Ecto neural progenitor cell (in vitro differentiated cells): ENCODE measurements around the gene CTF1.
A peak's percentile ranks its signal among the peaks of the same experiment; 100 is the strongest.
"Not testable (repeated sequence)": the region's sequence is repeated elsewhere in the genome, so short reads cannot be mapped to it uniquely, and the experiment has no call there.

Experiments
- DNase-seq: peaks from one replicate; pipeline ENCODE4 v3.0.0-alpha.2; 2018; ENCODE audit warnings: low spot score

CTF1 gene

DNA sequence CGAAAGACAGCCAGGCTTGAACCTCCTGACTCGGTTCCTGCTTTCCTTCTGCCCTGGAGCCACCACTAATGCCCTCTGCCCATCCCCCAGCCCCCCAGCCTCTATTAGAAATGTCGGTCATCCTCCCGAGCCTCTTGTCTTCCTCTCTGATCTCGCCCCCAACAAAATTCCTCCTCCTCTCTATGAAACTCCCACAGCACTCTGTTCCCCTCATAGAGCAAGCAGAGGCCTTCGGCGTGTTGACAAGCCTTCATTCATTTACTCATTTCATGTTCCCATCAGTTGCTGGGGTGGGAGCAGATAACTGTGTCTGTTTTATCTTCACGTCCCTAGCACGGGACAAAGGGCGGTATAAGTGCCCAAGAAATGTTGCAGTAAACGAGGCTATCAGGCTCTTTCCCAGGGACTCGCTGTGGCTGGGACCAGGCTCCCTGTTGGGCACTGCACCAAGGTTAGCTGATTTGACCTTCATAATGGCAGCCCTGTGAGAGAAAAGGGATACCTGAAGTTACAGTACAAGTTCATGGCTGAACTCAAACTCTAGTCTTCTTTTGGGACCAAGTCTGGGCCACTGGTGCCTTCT, 34.7 kb downstream of the CTF1 start:
- DNase-seq, result no peak

DNA sequence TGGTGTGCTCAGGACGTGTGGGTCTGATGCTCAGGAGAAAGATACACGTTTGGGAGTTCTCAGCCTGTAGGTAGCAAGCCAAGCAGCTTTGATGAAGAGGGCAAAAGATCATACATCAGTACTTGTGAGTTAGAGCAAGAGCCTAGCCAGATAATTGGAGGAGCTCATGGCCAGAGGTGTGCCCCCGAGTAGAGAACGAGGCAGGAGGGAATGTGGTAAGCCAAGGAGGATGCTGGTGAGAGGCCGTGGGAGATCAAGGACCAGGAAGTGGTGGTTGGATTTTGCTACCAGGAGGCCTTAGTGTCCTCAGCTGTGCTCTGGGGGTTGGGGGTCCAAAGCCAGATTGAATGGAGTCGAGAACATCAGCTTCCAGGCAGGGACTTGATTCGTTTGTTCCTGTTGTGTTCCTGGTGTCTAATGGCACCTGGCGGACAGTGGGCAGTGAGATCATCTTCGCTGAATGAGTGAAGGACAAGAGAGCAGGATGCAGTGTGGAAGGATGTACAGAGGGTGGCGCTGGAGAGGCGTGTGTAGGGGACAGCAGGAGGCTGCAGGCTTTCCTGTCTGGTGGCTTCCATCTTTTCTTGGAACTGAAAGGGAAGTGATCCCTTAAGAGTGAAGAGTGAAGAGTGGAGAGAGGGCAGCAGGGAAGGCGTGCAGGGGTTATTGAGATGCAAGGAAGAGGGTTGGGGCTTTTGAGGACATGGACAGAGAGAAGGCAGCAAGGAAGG, 38.6 kb downstream of the CTF1 start:
- DNase-seq, result peak; percentile 68

DNA sequence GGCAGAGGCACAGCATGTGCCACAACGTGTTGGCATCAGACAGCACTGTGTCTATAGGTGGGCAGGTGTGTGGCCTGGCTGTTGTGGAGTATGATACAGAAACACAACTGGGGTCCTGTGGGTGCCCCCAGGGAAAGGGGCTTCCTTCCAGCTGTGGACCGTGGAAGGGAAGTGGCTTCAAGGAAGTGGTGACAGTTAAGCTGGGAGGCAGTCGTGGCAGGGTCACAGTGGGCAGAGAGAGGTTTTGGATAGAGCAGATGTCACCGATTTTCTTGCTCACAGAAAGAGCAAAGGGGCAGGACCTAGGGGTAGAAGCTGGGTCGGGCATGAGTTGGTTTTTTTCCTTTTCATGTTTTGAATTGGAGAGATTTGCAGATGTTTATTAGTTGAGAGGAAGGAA, 41.3 kb downstream of the CTF1 start:
- DNase-seq, result no peak

DNA sequence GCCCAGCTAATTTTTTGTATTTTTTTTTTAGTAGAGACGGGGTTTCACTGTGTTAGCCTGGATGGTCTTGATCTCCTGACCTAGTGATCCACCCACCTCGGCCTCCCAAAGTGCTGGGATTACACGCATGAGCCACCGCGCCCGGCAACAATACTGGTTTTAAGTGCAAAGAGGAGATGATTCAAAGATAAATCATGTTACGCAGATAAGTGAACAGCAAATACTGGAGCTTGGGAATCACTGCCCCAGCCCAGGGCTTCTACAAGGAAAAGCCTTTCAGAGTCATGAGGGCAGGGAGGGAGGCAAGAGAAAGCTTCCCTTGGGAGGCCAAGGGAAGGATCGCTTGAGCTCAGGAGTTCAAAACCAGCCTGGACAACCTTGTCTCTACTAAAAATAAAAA, 43.2 kb downstream of the CTF1 start:
- DNase-seq, result not testable (repeated sequence)

DNA sequence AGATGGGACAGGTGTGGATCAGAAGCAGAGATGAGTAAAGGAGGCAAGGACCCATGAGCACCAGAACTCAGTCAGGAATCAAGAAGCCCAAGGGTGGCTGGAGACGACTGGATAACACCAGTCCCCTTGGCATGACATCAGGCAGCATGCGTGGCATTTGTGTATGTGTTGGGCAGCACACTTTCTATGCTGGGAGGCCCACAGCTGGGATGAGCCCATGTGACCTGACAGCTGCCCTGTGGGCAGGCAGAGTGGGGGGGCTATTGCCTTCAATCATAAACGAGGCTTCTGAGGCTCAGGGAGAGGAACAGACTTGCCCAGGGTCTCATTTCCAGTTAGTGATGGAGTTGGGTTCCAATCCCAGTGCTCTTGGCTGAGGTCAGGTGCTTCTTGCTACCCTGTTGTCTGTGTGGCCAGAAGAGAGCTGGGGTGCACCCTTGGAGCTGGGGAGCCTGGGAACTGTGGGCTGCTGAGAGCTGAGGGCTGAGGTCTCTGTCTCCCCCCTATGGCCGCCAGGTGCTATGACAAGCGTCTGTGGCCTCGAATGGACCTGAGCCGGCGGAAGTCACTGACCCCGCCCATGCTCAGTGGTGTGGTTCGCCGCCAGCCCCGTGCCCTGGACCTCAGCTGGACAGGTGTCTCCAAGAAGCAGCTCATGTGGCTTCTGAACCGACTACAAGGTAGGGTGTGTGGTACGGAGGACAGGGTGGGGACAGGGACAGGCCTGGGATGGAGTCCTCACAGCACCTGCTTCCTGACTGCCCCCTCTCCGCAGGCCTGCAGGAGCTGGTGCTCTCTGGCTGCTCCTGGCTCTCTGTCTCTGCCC, 45.4 kb downstream of the CTF1 start:
- DNase-seq, result peak; percentile 84

DNA sequence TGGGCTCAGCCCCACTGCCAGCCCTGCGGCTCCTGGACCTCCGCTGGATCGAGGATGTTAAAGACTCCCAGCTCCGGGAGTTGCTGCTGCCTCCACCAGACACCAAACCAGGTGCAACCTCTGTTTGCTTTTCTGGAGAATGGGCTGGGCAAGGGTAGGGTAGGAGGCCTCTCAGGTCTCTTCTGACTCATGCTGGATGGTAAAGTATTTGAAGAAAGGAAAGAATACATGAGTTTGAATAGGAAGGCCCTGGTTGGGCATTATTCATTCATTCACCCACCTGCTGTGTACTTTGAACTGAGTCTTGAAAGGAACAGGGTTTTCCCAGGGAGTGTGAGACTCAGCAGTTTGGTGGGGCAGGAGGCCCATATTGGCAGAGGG, 46.0 kb downstream of the CTF1 start:
- DNase-seq, result no peak

DNA sequence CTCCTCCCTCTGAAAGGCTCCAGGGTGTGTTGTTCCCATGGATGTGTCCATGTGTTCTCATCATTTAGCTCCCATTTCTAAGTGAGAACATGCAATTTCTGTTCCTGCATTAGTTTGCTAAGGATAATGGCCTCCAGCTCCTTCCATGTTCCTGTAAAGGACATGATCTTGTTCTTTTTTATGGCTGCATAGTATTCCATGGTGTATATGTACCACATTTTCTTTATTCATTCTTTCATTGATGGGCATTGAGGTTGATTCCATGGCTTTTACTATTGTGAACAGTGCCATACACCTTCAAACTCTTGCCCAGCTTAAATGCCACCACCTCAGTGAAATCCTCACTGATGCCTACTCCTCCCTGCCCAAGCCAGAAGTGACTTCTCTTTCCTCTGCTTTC, 47.9 kb downstream of the CTF1 start:
- no peak for DNase-seq

DNA sequence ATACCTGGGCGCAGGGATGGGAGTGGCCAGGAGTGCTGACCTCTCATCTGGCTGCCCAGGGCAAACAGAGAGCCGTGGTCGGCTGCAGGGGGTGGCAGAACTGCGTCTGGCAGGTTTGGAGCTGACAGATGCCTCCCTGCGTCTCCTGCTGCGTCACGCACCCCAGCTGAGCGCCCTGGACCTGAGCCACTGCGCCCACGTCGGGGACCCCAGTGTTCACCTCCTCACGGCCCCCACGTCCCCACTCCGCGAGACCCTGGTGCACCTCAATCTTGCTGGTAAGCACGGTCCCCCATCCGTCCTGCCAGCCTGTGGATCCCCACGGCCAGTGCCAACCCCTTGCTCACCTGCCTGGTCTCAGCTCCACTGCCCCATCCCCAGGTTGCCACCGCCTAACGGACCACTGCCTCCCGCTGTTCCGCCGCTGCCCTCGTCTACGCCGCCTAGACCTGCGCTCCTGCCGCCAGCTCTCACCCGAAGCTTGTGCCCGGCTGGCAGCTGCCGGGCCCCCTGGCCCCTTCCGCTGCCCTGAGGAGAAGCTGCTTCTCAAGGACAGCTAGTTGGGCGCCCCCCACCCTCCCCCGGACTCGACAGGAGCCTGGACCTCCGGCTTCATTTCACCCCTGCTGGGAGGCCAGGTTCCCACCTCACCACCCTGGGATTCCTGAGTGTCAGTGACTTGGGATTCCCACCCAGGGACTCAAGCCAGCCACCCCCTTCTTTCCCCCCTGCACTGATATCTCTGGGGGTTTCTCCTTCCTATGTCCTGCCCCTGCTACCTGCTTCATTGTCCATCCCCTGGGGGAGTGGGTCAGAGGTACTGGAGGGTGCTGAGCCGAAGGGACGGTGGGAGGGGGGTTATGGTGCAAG, 50.5 kb downstream of the CTF1 start:
- DNase-seq, result peak; percentile 53

DNA sequence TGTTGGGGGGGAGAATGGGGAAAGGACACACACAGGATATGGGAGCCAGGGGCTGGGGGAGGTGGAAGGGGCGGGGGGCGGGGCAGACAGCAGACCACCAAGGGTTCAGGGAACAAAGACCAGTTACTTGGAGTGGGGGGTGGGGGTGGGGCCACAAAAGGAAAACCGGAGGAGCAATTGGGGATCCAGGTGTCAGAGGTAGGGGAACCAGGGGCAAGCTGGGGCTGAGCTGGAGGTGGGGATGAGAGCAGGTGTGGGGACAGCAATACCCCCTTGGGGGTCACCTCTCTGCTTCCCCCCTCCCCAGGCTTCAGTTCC, 51.1 kb downstream of the CTF1 start:
- no peak for DNase-seq

DNA sequence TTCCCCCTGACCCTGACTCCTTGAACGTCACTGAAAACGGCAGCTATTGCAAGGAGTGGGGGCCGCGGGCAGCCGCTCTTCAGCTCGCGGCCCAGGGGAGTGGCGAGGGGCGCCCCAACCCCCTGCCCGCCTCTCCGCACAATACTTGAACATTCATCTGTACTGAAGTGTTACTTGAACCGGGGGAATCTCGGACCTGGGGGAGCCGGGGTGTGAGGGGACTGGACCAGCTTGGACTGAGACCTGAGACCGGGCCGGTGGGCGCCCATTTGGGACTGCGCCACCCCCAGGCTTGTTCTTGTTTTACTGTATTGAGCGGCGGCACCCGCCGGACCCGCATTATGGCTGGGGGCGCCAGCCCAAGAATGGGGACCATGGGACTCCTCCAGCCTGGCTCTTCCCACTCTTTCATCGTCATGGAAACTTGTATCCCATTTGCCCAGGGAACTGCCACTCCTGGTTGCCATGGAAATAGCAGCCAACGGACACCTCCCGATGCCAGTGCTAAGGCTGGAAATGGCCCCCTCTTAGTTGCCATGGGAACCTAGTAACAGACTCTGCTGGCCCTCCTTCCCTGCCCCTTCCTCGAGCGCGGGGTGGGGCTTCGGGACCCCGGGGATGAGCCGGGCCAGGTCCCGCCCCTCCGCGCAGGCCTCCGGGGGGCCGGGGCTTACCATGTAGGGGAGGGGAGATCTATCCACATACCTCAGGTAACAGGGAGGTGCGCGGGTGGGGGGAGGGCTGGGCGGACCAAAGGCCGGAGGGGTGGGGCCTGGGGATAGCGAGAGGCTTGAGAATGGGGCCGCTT, 51.6 kb downstream of the CTF1 start:
- DNase-seq, result peak; percentile 97

DNA sequence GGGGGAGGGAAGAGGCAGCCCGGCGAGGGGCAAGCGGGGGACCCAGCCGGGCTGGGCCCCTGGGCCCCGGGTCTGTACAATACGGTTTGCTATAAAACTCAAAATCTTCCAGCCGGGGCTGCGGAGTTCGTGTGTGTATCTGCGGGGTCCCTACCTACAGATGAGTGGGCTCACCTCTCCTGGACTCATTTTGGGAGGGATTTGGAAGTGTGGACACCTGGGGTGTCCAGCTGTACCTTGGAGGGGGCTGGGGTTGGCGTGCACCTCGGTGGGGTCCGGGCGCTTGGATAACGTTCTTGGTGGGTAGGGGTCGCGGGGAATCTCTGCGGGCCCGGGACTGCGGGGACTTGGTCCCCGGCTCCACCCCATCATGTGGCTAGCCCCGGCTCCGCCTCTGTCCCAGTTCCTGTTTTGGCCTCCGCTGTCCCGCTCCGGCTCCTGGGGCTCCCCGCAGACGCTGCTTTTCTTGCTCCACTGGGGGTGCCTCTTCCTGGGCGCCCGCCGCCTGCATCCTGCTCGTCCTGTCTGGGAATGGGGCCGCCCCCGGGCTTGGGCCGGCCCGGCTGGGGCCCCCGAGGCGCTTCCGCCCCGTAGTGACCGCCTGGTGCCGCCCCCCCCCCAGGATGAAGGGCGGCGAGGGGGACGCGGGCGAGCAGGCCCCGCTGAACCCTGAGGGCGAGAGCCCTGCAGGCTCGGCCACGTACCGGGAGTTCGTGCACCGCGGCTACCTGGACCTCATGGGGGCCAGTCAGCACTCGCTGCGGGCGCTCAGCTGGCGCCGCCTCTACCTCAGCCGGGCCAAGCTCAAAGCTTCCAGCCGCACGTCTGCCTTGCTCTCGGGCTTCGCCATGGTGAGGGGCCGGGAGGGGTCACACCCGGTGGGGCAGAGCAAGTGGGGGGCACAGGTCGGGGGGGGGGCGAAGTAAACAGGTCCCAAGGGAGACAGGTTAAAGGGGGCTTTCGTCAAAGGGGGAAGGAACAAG, 52.5 kb downstream of the CTF1 start, which contains the start of gene ORAI3:
TSS of gene ORAI3 (plus strand) at position 402 of the 983 bp plus-strand sequence. CDS start at position 624, 222 bp downstream.
- peak; percentile 83 for DNase-seq

DNA sequence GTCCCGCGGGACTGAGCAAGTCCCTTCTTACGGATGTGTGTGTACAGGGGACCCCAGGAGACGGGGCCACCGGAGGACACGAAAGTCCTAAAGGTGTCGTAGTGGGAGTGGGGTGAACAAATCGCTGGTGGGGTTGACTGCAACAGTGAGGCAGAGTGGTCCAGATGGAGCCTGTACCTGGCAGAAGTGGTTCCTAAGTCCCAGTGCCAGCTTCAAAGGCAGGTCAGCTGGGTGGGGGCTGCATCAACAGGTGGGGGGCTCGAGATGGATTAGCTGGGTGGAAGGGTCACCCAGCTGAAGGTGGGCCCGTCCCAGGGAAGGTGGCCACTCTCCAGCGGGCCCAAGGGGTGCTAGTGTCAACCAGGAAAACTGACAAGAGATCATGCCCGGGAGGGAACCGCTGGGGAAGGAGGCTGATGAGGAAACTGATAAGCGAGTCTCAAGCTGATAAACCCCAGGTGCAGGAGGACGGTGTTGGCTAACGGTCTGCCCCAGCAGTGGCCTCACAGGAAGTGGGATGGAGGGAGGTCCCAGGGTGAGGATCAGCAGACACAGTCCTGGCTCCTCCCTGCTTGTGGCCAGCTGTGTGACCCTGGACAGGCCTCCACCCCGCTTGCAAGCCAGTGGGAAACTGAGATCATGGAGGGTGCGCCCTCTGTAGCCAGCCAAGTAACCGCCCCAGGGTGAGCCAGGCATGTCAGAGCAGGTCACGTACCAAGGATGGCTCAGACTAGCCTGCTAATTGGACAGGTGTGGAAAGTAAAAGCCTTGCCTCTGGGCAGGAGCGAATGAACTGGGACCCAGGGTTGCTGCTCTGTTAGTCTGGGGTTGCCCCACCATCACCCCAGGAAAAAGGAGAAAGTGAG, 53.5 kb downstream of the CTF1 start:
- DNase-seq, result peak; percentile 79

DNA sequence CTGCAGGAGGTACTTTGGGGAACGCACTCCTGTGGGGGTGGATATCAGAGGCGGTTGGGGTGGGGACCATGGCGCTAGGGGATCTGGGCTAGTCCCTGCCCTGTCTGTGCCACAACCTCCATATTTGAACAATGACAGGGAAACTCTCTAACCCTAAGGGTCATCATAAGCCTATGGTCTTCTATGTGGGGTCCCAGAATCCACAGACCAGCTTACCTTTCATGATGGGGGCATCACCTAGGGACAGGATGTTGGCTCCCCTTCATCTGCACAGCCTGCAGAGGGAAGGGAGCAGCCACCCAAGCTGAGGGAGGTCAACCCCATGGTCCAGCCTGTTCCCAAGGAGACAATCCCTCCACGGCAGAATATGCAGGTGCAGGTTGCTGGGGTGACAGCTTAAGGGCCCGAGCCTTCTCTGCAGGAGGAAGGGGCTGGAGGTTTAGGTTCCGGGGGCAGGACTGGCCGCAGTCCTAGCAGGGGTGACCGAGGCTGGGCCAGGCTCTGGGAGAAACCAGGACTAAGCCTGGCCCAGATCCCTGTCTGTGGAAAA, 54.2 kb downstream of the CTF1 start:
- DNase-seq, result peak; percentile 53

DNA sequence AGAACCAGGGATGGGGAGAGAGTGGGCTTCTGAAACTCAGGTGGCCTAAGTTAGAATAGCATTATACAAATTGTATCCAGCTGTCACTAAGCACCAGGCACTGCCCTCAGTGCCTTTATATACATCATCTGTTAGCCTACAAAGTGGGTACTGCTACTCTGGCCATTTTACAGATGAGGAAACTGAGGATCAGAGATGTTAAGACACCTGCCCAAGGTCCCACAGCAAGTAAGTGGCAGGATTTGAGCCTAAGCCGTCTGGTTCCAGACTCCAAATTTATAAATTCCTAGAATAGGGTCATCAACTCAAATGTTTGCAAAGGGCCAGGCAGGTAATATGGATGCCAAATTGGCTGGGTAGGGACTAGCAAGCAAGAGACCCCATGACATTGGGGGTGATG, 54.8 kb downstream of the CTF1 start:
- no peak for DNase-seq

DNA sequence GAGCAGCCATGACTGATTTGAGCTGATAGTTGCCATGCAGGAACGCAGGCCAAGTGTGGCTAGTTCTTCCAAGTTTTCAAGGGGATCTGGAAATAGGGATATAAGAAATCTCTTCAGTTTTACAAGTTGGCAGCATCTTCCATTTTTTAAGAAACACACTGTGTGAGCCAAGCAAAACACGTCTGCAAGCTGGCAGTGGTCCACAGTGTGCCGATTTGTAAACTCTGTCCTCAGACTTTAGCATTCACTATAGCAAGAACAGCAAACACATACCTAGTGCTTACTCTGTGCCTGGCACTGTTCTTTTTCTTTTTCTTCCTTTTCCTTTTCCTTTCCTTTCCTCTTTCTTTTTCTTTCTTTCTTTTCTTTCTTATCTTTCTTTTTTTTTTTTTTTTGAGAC, 55.3 kb downstream of the CTF1 start:
- DNase-seq, result no peak

DNA sequence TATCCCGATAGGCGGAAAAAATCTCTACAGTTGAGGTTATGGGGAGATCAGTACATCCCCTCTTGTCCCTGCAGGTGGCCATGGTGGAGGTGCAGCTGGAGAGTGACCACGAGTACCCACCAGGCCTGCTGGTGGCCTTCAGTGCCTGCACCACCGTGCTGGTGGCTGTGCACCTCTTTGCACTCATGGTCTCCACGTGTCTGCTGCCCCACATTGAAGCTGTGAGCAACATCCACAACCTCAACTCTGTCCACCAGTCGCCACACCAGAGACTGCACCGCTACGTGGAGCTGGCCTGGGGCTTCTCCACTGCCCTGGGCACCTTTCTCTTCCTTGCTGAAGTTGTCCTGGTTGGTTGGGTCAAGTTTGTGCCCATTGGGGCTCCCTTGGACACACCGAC, 56.7 kb downstream of the CTF1 start:
- peak; percentile 51 for DNase-seq
